ENCODE data around the gene CORO2A. TPM values are rescaled to one million over a fixed set of nuclear protein-coding genes. Genes with fewer than 3 reads are reported as not detected.
A peak's percentile ranks its signal among the peaks of the same experiment; 100 is the strongest.

The CORO2A gene
- total RNA-seq, 1 experiment from 2014 or later, result 32.5 TPM

DNA sequence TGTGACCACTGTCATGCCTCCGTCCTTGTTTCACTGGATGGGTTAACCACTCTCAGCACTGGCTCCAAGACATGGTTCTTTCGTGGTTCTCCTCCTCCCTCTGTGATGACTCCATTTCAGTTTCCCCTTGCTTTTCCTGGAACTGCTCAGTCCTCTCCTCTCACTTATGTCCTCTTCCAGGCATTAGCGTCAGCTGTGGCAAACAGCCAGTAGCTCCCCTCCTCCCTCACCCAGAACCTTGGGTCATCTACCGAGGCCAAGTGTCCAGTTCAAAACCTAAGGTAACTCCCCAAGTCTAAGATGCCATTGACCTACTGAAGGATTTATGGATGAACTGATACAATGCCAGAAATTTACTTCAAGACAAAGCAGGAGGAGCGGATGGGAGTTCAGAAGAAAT, 9.8 kb upstream of the CORO2A start:
- DNase-seq (ENCODE audit: low spot score) (no peak), ATAC-seq (no peak)
- ChIA-PET POLR2A (no interaction called here), CTCF (interaction anchor here (1.0 to 1.4 kb wide), 2 partner anchors 10 to 53 kb away, joined by 3 read pairs; partner anchors contain the start of gene TBC1D2)
- H3K36me3 Mint-ChIP-seq, result peaks cover 8% of the 10 kb centered on the region
- H3K27me3 Mint-ChIP-seq (ENCODE audit: low read depth), result no peaks in the 10 kb centered on the region
- TF ChIP-seq FOXJ3 (CRISPR knock-in tag; IDR thresholded peaks at IDR 0.05; ENCODE audit: borderline replicate concordance) (no peak), NFATC4 (CRISPR knock-in tag; IDR thresholded peaks at IDR 0.05) (no peak), NFE2L1 (CRISPR knock-in tag; IDR thresholded peaks at IDR 0.05) (no peak), GTF2I (CRISPR knock-in tag; conservative IDR thresholded peaks at IDR 0.05) (no peak), ZBTB21 (CRISPR knock-in tag; IDR thresholded peaks at IDR 0.05; ENCODE audit: borderline replicate concordance) (no peak), PREB (CRISPR knock-in tag; IDR thresholded peaks at IDR 0.05; ENCODE audit: borderline replicate concordance) (no peak), PRRX2 (CRISPR knock-in tag; IDR thresholded peaks at IDR 0.05) (no peak), CBFB (CRISPR knock-in tag; IDR thresholded peaks at IDR 0.05; ENCODE audit: low read depth) (no peak), NR1H2 (CRISPR knock-in tag; IDR thresholded peaks at IDR 0.05) (no peak), OVOL2 (CRISPR knock-in tag; IDR thresholded peaks at IDR 0.05; ENCODE audit: borderline replicate concordance) (no peak)
- TF ChIP-seq, protein P1, sequence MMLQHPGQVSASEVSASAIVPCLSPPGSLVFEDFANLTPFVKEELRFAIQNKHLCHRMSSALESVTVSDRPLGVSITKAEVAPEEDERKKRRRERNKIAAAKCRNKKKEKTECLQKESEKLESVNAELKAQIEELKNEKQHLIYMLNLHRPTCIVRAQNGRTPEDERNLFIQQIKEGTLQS (CRISPR knock-in tag; conservative IDR thresholded peaks at IDR 0.05), result no peak
- TF ChIP-seq, protein P2, sequence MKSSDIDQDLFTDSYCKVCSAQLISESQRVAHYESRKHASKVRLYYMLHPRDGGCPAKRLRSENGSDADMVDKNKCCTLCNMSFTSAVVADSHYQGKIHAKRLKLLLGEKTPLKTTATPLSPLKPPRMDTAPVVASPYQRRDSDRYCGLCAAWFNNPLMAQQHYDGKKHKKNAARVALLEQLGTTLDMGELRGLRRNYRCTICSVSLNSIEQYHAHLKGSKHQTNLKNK (CRISPR knock-in tag; IDR thresholded peaks at IDR 0.05), result no peak
- TF ChIP-seq, protein P3, sequence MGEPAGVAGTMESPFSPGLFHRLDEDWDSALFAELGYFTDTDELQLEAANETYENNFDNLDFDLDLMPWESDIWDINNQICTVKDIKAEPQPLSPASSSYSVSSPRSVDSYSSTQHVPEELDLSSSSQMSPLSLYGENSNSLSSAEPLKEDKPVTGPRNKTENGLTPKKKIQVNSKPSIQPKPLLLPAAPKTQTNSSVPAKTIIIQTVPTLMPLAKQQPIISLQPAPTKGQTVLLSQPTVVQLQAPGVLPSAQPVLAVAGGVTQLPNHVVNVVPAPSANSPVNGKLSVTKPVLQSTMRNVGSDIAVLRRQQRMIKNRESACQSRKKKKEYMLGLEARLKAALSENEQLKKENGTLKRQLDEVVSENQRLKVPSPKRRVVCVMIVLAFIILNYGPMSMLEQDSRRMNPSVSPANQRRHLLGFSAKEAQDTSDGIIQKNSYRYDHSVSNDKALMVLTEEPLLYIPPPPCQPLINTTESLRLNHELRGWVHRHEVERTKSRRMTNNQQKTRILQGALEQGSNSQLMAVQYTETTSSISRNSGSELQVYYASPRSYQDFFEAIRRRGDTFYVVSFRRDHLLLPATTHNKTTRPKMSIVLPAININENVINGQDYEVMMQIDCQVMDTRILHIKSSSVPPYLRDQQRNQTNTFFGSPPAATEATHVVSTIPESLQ (CRISPR knock-in tag; IDR thresholded peaks at IDR 0.05), result no peak
- no peak overlapping the region; the same call in 1 of the 2 replicates for H3K27ac Mint-ChIP-seq
- no peak overlapping the region for H3K4me3 Mint-ChIP-seq
- H3K9me3 Mint-ChIP-seq, result no peaks in the 10 kb centered on the region
- H3K4me1 Mint-ChIP-seq, result peaks cover 36% of the 10 kb centered on the region

GRCh38 chr9:98201749-98202148, 9.3 kb upstream of the CORO2A start:
- H3K36me3 Mint-ChIP-seq, result peaks cover 5% of the 10 kb centered on the region
- TF ChIP-seq, protein P2 (CRISPR knock-in tag; IDR thresholded peaks at IDR 0.05), result no peak
- TF ChIP-seq ZNF232 (CRISPR knock-in tag; IDR thresholded peaks at IDR 0.05), result no peak
- no peak for TF ChIP-seq ELF4 (CRISPR knock-in tag; IDR thresholded peaks at IDR 0.05; ENCODE audit: low read depth)
- TF ChIP-seq E2F4 (CRISPR knock-in tag; IDR thresholded peaks at IDR 0.05; ENCODE audit: borderline replicate concordance, low read depth), result no peak
- no peak for TF ChIP-seq SMAD4 (CRISPR knock-in tag; IDR thresholded peaks at IDR 0.05)
- CTCF ChIA-PET, result interaction anchor here (1.0 to 1.4 kb wide), 2 partner anchors 10 to 54 kb away, joined by 3 read pairs; partner anchors contain the start of gene TBC1D2

GRCh38 chr9:98201102-98201501, 8.7 kb upstream of the CORO2A start:
- Mint-ChIP-seq H3K9me3 (no peaks in the 10 kb centered on the region), H3K27ac (peak overlapping the region; percentile 27; the same call in 1 of the 2 replicates), H3K4me3 (no peak overlapping the region), H3K36me3 (peaks cover 5% of the 10 kb centered on the region), H3K4me1 (peaks cover 28% of the 10 kb centered on the region), H3K27me3 (ENCODE audit: low read depth) (no peaks in the 10 kb centered on the region)
- POLR2A ChIA-PET, result no interaction called here
- ATAC-seq, result no peak
- DNase-seq (ENCODE audit: low spot score), result no peak
- CTCF ChIA-PET, result interaction anchor here (1.0 kb wide), 1 partner anchor 54 kb away, joined by 3 read pairs; the partner anchor contains the start of gene TBC1D2
- TF ChIP-seq NR1H2 (CRISPR knock-in tag; IDR thresholded peaks at IDR 0.05) (no peak), TEAD4 (CRISPR knock-in tag; IDR thresholded peaks at IDR 0.05) (no peak)

More at GRCh38 chr9:98201749-98202148, 9.3 kb upstream of the CORO2A start:
- no peak overlapping the region for H3K4me3 Mint-ChIP-seq
- no peaks in the 10 kb centered on the region for H3K9me3 Mint-ChIP-seq
- H3K4me1 Mint-ChIP-seq, result peaks cover 32% of the 10 kb centered on the region
- ATAC-seq (no peak), DNase-seq (ENCODE audit: low spot score) (no peak)
- no peak overlapping the region for H3K27ac Mint-ChIP-seq
- H3K27me3 Mint-ChIP-seq (ENCODE audit: low read depth), result no peaks in the 10 kb centered on the region
- POLR2A ChIA-PET, result no interaction called here
